Loucy (cell line): Measurements from ENCODE around the gene AGAP1.

Source experiments
- EZH2phosphoT487 ChIP-seq: fragments of 200-600 bp; IDR thresholded peaks from 2 replicates; pipeline ENCODE4 v1.6.1; 2018; ENCODE audit warnings: antibody characterized with exemption, mild to moderate bottlenecking, moderate library complexity, borderline replicate concordance
- TF ChIP-seq, protein P1 (sequence below): fragments of 200-600 bp; sonication (generic); conservative IDR thresholded peaks from 2 replicates; pipeline ENCODE4 v1.5.1; 2014; ENCODE audit warnings: mild to moderate bottlenecking, antibody characterized with exemption, low read length

DNA sequence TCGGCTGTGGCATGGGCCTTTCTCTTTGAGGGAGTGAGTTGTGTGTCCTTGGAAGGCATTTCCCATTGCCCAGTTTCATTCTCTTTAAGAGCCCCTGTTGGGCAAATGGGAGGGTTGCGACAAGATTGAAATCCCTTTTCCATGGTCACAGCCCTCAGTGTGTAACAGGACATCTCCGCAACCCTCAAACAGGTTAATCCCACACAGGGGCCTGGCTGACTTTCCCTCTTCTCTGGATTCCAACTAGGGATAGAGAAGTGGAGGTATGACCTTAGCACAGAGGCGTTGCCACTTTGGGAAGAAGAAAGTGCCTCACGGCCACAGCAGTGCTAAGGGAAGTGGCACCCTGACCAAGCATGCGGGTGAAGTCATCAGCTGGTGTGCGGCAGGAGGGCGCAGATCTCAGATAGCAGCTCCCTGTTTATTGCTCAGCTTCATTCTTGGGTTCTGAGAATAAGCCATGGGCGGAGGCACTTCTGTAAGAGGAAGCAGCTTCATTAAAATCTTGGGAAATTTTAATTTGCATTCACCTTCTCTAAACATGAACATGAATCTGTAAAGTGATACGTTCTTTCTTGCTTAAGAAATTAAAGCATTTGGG, 417.9 kb downstream of the AGAP1 start:
- TF ChIP-seq, protein P1, sequence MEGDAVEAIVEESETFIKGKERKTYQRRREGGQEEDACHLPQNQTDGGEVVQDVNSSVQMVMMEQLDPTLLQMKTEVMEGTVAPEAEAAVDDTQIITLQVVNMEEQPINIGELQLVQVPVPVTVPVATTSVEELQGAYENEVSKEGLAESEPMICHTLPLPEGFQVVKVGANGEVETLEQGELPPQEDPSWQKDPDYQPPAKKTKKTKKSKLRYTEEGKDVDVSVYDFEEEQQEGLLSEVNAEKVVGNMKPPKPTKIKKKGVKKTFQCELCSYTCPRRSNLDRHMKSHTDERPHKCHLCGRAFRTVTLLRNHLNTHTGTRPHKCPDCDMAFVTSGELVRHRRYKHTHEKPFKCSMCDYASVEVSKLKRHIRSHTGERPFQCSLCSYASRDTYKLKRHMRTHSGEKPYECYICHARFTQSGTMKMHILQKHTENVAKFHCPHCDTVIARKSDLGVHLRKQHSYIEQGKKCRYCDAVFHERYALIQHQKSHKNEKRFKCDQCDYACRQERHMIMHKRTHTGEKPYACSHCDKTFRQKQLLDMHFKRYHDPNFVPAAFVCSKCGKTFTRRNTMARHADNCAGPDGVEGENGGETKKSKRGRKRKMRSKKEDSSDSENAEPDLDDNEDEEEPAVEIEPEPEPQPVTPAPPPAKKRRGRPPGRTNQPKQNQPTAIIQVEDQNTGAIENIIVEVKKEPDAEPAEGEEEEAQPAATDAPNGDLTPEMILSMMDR: no peak
- TF ChIP-seq EZH2phosphoT487: no peak
